AG09309 (cell line): ENCODE measurements around the gene ADAM23.

Experiments
- DNase-seq: peaks from one replicate; pipeline ENCODE4 v3.0.0-alpha.2; 2010; ENCODE audit warnings: low read depth
- H3K4me3 ChIP-seq: 2 replicates; pipeline ENCODE4 v1.5.1; 2011; ENCODE audit warnings: mild to moderate bottlenecking, low read depth, low read length, moderate library complexity; ENCODE audit not compliant: control insufficient read depth
- CTCF ChIP-seq: IDR thresholded peaks from 2 replicates; pipeline ENCODE4 v1.5.1; 2011; ENCODE audit warnings: mild to moderate bottlenecking, low read depth, low read length, inconsistent platforms; ENCODE audit not compliant: insufficient read depth, control insufficient read depth; ENCODE audit errors: missing control alignments

The ADAM23 gene

GRCh38 chr2:206415618-206416243 is 27.6 kb upstream of the ADAM23 start:
- TF ChIP-seq CTCF = no peak
- no peak for DNase-seq
- H3K4me3 ChIP-seq = no peak overlapping the region

DNA sequence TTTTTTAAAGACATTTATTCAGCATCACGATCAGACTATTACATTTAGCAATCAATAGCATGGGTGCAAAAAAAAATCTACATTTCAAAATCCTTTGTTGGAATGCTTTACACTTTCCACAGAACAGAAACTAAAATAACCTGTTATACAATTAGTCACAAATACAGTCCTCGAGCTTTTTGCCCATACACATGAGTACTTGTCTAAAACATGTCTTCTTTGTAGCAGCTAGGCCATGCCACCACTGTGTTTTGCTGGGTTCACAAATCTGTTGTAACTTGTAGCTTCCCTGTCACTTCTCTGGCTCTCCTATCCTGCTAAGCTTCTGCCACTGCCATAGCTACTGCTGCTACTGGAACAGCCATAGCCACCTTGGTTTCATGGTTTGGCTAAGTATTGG is 24.4 kb upstream of the ADAM23 start:
- DNase-seq = no peak
- no peak for TF ChIP-seq CTCF
- no peak overlapping the region for H3K4me3 ChIP-seq

DNA sequence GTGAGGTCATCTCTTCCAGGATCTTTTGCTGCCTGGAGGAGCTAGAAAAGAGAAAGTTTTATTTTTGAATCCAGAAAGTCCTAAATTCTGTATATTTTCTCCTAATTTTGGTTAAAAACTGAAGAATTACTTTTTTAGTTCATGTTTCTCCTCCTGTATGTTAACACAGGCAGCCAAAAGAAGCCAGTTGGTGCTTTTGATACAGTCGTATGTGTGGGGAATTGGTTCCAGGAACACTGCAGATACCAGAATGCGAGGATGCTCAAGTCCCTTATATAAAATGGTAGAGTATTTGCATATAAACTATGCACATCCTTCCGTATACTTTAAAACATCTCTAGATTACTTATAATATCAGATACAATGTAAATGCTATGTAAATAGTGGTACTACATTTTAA is 22.6 kb upstream of the ADAM23 start:
- no peak overlapping the region for H3K4me3 ChIP-seq
- TF ChIP-seq CTCF = no peak
- DNase-seq = no peak

GRCh38 chr2:206422493-206422892 is 20.8 kb upstream of the ADAM23 start:
- DNase-seq = no peak
- no peak overlapping the region for H3K4me3 ChIP-seq
- no peak for TF ChIP-seq CTCF

GRCh38 chr2:206423147-206423546 is 20.2 kb upstream of the ADAM23 start:
- TF ChIP-seq CTCF = no peak
- no peak for DNase-seq
- H3K4me3 ChIP-seq = no peak overlapping the region

DNA sequence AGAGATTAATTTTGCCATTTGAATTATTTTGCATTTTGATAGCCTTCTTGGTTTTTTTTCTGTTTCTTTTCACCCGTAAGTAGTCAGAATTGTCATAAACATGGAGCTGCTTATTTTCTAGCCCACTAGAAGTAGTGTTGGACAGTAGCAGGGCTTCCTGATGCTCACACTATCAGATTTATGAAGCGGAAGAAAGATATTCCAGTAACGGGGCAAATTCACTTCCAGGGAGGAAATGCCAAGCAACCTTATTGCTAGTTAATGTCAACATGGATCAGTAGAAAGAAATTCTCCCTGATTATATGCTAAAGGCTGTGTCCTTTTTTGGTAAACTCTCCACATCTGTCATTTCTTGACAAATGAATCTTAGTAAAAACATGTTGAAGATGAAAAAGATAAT is 19.2 kb upstream of the ADAM23 start:
- H3K4me3 ChIP-seq = no peak overlapping the region
- no peak for DNase-seq

More for the DNA sequence above, 19.2 kb upstream of the ADAM23 start:
- no peak for TF ChIP-seq CTCF
